Measurements from ENCODE around the gene TLR7.

GRCh38 chrX:12887767-12888166 is 20.9 kb downstream of the TLR7 start:
- TF ChIP-seq CTCF (IDR thresholded peaks at IDR 0.05), result no peak
- no peak for TF ChIP-seq POLR2A (IDR thresholded peaks at IDR 0.05)
